Left colon (tissue), 2 donors: ENCODE results near the gene RGS14. TPM values are rescaled to one million over a fixed set of nuclear protein-coding genes. Genes with fewer than 3 reads are reported as not detected.

Experiments used
- ATAC-seq: fragments of 200-7000 bp; cut with Tn5 transposase; one replicate; pipeline ENCODE4 v1.9.1; 2020; ENCODE audit warnings: mild to moderate bottlenecking, moderate library complexity
- DNase-seq, 2 donors: peaks; one replicate each; pipeline ENCODE4 v3.0.0-alpha.2; 2020
- intact Hi-C, 2 donors: fragments of 100-400 bp; cut with DNase I in 1 of 2; cut with micrococcal nuclease in 1 of 2; formaldehyde crosslinking; loops; one replicate each; pipeline versions ENCODE4 v1.11.2 to v1.14.0; 2022; cut with DNase I, micrococcal nuclease
- long read RNA-seq: library from polyadenylated mRNA; unstranded; transcript quantifications from one replicate; pipeline ENCODE4 v2.0.0, GENCODE V29; 2021
- total RNA-seq, 2 donors: library from RNA; stranded (reverse); fragmentation: NEBNext Ultra II Directional; extraction: Animal tissue kit (Norgen Biotek cat#: 25700); gene quantifications; one replicate each; pipeline ENCODE4 v1.2.1, GENCODE V29; 2021
- donor health status: DM: no; HTN: no; CAD: no.
- donor health status: DM: yes; HTN: yes; CAD: no.

Gene RGS14
- 10 to 100 TPM in 1 of 2 donors, 1 to 10 TPM in 1; 5.6 to 12.0 TPM for total RNA-seq
- long read RNA-seq, partial matches to known transcripts: 3 of 8 reads
- long read RNA-seq, other reads (novel, unspliced or antisense): 2 of 8 reads

- DNase-seq (peak; percentile 50 to 69), ATAC-seq (peak; percentile 74)
- intact Hi-C loops: no loop called here
Observed at GRCh38 chr5:177357459-177358351, at the start of gene RGS14. RGS14 (plus strand) TSS chr5:177357924; CDS start chr5:177358025, 101 bp downstream.

DNA sequence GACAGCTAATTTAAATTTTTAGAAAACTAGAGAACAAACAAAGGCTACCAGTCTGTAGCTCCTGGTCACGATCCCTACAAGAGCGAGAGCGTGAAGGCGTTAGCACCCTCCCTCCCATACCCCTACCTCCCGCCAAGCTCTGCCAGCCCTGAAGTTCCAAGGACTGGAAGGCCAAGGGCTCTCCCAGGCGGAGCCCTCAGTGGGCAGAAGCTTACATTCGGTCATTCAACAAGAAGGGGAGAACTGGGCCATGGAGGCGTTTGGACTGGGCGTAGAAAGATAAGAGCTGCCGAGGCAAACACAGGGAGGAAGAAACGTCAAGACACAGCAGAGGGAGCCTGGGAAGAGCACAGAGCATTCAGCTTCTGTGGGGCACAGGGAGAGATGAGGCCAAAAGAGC lies 49.0 kb upstream of the RGS14 start:
- DNase-seq: no peak
- intact Hi-C loops: no loop called here
- ATAC-seq: no peak

DNA sequence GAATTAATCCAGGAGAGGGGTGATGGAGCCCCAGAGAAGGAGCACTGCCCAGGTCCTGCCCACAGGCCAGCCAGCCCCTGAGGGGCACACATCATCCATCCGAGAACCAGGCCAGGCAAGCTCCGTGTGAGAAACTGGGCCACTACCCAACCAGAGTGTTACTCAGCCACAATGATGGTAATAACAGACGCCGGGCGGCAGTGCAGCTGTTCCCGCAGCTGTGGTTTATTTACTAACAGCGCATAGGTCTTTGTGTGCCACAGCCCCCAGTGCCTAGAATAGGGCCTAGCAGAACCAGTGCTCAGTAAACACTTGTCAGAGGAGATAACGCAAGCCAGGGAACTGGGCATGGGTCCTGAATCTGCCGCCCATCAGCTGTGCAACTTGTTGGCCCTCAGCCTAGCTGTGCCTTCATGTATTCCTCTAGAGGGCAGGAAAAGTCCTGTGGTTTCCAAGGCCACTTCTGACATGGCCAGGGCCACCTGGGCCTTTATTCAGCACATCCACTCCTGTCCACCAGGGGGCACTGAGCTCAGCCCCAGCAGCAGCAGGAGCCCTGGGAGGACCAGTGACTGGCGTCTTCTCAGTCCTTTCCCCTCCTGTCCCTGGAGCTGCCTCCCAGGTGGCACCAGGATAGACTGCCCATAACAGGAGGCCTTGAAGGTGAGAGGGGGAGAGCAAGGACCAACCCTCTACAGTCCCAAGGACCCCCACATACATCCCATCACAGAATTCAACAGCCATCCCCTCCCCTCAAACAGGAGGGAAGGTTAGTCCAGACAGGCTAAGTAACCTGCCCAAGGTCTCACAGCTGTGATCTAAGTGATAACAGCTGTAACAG lies 48.2 kb upstream of the RGS14 start:
- peak; percentile 36 for ATAC-seq
- intact Hi-C loops: loop anchor here in 1 of 2 donors (10.0 kb wide), 1 partner anchor 55 kb away; no protein-coding TSS in a partner anchor
- peak; percentile 74 to 78 for DNase-seq

DNA sequence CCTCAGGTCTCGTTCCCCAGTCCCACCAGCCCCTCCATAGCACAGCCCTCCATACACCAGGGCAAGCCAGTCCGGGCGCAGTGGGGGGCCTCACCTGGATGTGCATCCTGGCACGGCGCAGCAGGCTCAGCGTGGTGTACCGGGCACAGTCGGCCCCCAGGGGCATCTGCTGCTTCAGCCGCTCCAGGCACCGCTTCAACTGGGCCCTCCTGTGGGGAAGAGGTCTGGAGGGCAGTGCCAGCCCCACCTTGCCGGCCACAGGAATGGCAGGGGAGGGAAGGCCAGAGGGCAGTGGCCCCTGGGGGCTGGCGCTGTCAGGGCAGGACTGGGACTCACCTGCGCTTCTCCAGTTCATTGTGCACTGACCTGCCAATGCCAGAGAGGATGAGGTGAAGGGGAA lies 47.4 kb upstream of the RGS14 start:
- peak in 1 of 2 donors; percentile 34 for DNase-seq
- no peak for ATAC-seq
- intact Hi-C loops: loop anchor here in 1 of 2 donors (10.0 kb wide), 1 partner anchor 54 kb away; no protein-coding TSS in a partner anchor

DNA sequence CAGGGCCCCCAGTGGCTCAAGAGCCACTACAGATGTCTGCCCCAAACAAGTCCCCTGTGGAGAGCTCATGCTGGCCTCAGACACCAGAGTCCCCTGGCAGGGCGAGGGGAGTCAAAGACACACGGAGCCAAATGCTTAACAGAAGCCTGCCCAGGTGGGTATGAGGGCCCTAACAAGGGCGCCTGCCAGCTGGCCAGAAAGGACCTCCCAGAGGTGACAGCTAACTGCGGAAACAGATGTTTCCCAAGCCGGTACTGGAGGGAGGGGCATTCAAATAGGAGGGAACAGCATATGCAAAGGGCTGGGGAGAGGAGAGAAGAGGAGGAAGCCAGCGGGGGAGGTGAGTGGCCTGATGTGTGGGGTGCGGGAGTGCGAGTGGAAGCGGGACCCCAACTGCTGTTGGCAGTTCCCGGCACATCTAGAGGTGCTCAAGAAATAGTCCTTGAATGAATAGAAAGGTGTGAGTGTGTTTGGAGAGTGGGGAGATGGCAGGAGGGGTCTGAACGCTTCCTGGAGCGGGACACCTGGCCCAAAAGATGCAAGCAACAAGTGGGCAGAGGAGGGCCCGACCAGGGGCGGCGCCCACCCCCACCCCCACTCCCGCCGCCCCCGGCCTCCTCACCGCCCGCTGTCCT lies 46.9 kb upstream of the RGS14 start:
- intact Hi-C loops: loop anchor here in 1 of 2 donors (10.0 kb wide), 1 partner anchor 54 kb away; no protein-coding TSS in a partner anchor
- DNase-seq (peak; percentile 37 to 71), ATAC-seq (peak; percentile 14)

- DNase-seq (peak in 1 of 2 donors; percentile 38), ATAC-seq (peak; percentile 9)
- intact Hi-C loops: loop anchor here in 1 of 2 donors (10.0 kb wide), 1 partner anchor 53 kb away; no protein-coding TSS in a partner anchor
Observed at GRCh38 chr5:177311392-177311722, 46.4 kb upstream of the RGS14 start.

- intact Hi-C loops: loop anchor here in 1 of 2 donors (10.0 kb wide), 1 partner anchor 53 kb away; no protein-coding TSS in a partner anchor
- ATAC-seq (peak; percentile 87), DNase-seq (peak; percentile 97 to 98)
Observed at GRCh38 chr5:177311723-177312648, 45.7 kb upstream of the RGS14 start, which contains the start of gene MXD3. MXD3 (minus strand) TSS chr5:177311898; CDS start chr5:177311830, 68 bp downstream.

DNA sequence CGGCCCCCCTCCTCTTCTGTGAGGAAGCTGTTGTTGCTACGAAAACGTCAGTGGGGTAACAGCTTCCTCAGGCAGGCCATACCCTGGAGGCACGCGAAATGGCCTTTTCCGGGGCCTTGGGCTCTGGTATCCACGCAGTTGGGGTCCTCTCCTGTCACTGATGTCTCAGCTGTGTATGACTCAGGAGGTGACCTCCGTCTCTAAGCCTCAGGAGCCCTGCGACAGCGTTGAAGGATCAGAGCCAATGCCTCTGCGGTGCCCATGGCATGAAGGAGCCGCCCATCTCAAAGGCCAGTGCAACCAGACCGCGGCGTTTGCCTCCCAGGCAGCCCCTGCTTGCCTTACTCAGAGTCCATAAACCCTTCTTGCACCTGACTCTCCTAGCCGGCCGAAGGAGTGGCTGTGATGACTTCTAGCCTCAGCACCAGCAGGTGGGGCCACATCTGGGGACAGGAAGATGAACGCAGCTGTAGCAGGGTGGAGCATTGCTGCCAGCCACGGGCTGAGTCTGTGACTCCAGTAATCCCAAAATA lies 45.0 kb upstream of the RGS14 start:
- ATAC-seq (peak; percentile 48), DNase-seq (peak; percentile 66 to 76)
- intact Hi-C loops: loop anchor here in 1 of 2 donors (10.0 kb wide), 1 partner anchor 52 kb away; no protein-coding TSS in a partner anchor

- ATAC-seq: no peak
- intact Hi-C loops: loop anchor here in 1 of 2 donors (10.0 kb wide), 1 partner anchor 51 kb away; no protein-coding TSS in a partner anchor
- DNase-seq: peak in 1 of 2 donors; percentile 23
Observed at GRCh38 chr5:177313561-177314259, 44.0 kb upstream of the RGS14 start.

GRCh38 chr5:177314376-177315342 lies 43.1 kb upstream of the RGS14 start:
- no peak for ATAC-seq
- intact Hi-C loops: loop anchor here in 1 of 2 donors (5.0 to 10.0 kb wide), 2 partner anchors 50 to 138 kb away; no protein-coding TSS in a partner anchor

DNA sequence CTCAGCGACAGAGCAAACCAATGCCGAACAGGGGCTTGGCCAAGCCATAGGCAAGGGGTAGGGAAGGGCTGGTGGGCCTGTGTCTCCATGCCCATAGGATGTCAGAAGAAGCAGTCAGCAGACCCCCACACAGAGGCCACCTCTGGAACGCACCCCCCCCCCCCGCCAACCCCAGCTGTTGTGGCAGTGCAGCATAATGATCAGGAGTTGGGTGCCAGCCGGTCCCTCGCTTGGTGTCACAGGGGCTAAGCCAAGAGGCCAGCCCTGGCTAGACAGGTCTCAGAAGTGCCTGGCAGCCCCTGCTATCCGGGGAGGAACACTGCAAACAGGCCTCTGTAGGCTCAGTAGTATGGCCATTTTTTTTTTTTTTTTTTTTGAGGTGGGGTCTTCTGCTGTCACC lies 42.3 kb upstream of the RGS14 start:
- ATAC-seq (no peak), DNase-seq (peak in 1 of 2 donors; percentile 19)
- intact Hi-C loops: loop anchor here in 1 of 2 donors (5.0 to 10.0 kb wide), 2 partner anchors 49 to 137 kb away; no protein-coding TSS in a partner anchor

More at GRCh38 chr5:177314376-177315342, 43.1 kb upstream of the RGS14 start:
- peak in 1 of 2 donors; percentile 22 for DNase-seq

GRCh38 chr5:177316005-177316404 lies 41.7 kb upstream of the RGS14 start:
- intact Hi-C loops: loop anchor here in 1 of 2 donors (5.0 to 10.0 kb wide), 2 partner anchors 49 to 136 kb away; no protein-coding TSS in a partner anchor
- no peak for ATAC-seq

DNA sequence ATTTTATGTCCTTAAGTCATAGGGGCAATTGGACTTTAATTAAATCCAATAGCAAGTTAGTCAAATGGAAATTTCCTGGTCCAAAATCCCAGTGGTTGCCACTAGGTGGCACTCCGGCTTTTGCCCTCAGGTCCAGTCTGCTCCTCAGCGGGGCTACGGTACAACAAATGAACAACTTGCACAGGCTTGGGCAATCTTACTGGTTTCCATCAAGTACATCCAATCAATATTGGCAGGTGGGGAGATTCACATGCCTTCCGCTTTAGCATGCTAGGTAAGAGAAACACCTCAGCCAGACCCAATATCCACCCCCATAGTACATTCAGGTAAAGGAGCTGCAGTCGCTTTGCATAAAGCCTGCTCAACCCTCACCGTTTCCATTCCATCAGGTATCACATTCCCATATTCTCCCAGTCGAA lies 39.8 kb upstream of the RGS14 start:
- DNase-seq (peak; percentile 74 to 85), ATAC-seq (peak; percentile 69)
- intact Hi-C loops: loop anchor here in 1 of 2 donors (5.0 to 10.0 kb wide), 2 partner anchors 47 to 134 kb away; no protein-coding TSS in a partner anchor

More at GRCh38 chr5:177316005-177316404, 41.7 kb upstream of the RGS14 start:
- no peak for DNase-seq

DNA sequence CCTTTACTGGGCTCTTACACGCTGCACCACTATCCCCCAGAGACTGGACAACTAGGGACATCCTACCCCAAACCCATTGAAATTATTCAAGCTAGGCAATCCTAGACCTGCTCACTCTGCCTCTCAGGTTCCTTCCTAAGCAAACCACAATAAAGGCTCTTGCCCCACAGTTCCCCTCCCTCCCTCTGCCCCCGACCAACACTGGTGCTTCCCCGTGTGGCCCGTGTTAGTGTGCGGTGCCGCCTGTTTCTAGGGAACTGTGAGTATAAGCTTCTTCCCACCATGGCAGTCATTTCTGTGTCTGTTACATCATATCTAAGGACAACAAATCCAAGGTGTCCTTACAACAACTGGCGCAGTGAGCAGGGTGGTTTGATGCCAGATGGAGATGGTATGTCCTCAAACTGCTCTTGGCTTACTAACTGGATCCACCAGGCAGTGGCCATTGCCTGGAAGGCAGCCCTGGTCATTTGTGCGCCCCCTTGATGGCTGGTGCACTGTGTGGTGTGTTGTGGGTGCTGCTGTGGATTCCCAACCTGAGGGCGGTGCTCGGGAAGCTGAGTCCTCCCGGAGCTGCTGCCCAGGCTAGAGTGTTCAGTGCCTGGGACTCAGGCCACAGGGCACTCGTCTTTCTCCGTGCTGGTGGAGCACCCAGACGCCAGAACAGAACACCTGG lies 37.7 kb upstream of the RGS14 start:
- intact Hi-C loops: loop anchor here in 1 of 2 donors (5.0 to 10.0 kb wide), 2 partner anchors 45 to 132 kb away; no protein-coding TSS in a partner anchor
- ATAC-seq (no peak), DNase-seq (no peak)
